HEK293T (cell line): ENCODE measurements around the gene TMEM144.

ENCODE experiments used
- BHLHE40 ChIP-seq: fragments of 450-650 bp; IDR thresholded peaks from 2 replicates; pipeline ENCODE4 v1.6.1; 2016; ENCODE audit warnings: mild to moderate bottlenecking, moderate library complexity, borderline replicate concordance
- FOXK2 ChIP-seq: fragments of 450-650 bp; IDR thresholded peaks from 2 replicates; pipeline ENCODE4 v1.6.1; 2016; ENCODE audit warnings: mild to moderate bottlenecking
- FOXM1 ChIP-seq: fragments of 450-650 bp; IDR thresholded peaks from 2 replicates; pipeline ENCODE4 v1.6.1; 2017; ENCODE audit warnings: mild to moderate bottlenecking, borderline replicate concordance
- HDGF ChIP-seq: fragments of 450-650 bp; IDR thresholded peaks from 2 replicates; pipeline ENCODE4 v1.6.1; 2017; ENCODE audit warnings: antibody characterized with exemption, borderline replicate concordance
- SP1 ChIP-seq: fragments of 450-650 bp; IDR thresholded peaks from 2 replicates; pipeline ENCODE4 v1.6.1; 2017
- SUZ12 ChIP-seq: fragments of 450-650 bp; IDR thresholded peaks from 2 replicates; pipeline ENCODE4 v1.6.1; 2016; ENCODE audit warnings: mild to moderate bottlenecking

DNA sequence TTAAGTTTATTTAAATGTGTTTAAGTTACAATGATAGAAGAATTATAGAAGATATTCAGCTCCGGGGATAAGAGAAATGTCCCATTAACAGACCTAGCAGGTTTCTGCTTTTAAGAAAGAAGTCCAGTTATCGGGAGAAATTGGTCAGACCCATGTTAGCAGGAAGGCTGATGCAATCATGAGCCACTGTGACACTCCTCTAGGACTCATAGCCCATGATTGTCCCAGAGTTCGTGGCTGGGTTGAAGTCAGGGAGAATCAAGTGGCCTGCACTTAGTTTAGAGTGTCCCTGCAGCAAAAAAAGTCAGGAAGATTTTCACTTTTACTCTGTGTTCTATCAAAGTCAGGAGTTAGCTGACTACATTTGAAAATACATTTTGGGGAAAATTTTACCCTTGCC, 72.0 kb downstream of the TMEM144 start:
- TF ChIP-seq SP1 (no peak), FOXM1 (no peak), BHLHE40 (no peak), SUZ12 (no peak), FOXK2 (no peak), HDGF (no peak)
